NCI-H128 (cell line): ENCODE data around the gene ZNF579.
"Not testable (repeated sequence)": the region's sequence is repeated elsewhere in the genome, so short reads cannot be mapped to it uniquely, and the experiment has no call there.

Experiments used
- DNase-seq: peaks from one replicate; lab custom pipeline; 2025; ENCODE audit not compliant: unreplicated experiment; lab: John Stamatoyannopoulos, UW

ZNF579 gene

DNA sequence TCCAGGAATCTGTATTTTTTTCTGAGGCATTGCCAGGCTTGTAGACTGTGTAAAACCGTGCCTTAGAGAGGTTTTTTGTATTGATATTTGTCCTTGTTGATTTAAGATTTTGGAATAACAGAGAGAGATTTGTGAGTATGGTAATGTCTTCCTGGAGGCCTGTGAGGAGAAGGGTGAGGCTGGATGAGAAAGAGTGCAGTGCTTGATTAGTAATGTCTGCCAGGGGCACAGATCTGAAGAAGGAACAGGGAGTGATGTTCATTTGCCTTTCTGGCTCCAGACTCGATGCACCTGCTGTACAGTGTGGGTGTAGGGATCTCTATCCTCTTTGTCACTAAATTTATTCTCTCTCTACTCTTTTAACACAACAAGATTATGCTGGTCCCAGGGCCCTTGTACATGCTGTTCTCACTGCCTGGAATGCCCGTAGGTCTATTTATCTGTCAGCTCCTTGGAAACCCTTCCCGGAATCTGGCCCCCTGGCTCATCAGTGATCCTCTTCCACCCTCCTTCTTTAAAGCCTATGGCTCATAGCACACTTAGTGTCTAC, 14.4 kb upstream of the ZNF579 start:
- no peak for DNase-seq

DNA sequence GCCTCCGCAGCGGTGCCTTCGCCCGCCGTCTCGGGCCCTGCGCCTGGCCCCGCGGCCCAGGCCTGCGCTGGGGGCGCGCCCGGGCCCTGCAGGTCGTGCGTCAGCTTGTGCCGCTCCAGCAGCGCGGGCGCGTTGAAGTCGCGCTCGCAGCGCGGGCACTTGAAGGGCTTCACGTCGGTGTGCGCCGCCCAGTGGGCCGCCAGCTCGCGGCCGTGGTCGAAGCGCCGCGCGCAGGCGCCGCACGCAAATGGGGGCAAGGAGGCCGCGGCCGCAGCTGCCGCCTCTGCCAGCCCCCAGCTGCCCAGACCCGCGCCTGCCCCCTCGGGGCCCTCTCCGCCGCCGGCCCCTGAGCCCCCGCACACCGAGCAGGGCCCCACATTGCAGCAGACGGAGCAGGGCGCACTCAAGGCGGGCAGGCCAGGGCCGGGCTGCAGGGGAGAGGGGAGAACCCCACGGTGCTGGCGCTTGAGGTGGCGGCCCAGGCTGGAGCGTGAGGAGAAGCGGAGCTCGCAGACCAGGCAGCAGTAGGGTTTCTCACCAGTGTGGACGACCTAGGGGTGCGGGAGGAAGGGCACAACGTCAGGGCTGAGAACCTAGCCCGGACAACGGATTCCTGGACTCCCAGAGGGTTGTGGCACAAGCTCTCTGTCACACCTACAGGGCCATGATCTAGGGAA, 12.6 kb upstream of the ZNF579 start:
- DNase-seq = no peak

GRCh38 chr19:55592391-55593090, 11.9 kb upstream of the ZNF579 start:
- DNase-seq = no peak

DNA sequence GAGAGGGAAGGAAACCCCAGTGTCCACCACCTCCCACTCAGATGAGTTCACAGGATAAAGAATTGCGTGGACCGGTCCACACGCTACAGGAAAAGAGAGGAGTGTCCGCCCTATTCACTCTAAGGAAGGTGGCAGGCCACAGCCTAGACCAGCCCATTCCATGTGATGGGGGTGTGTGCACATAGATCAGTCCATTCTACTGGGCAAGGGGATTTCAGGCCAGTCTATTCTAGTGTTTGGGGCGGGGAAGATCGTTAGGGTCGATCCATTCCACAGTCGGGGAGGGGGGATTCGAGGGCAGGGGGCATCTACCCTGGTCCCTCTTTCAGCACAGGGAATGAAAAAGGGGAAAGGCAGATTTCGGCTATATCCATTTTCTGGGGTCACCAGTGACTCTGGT, 10.9 kb upstream of the ZNF579 start:
- no peak for DNase-seq

DNA sequence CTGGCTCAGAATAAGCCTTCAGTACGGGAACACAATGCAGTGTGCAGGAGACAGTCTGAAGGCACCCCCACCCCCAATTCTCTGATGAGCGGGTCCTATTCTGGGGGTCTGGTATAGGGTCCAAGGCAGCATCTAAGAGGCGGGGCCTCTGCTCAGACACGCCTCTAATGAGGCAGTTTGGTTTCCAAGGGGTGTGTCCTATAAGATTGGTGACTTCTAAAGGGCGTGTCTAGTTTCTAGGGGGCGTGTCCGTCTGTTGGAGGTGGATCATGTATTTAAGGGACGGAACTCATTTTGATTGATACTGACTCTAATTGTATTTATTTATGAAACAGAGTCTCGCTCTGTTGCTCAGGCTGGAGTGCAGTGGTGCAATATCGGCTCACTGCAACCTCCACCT, 10.0 kb upstream of the ZNF579 start:
- no peak for DNase-seq

GRCh38 chr19:55590109-55590508, 9.5 kb upstream of the ZNF579 start:
- DNase-seq = no peak

DNA sequence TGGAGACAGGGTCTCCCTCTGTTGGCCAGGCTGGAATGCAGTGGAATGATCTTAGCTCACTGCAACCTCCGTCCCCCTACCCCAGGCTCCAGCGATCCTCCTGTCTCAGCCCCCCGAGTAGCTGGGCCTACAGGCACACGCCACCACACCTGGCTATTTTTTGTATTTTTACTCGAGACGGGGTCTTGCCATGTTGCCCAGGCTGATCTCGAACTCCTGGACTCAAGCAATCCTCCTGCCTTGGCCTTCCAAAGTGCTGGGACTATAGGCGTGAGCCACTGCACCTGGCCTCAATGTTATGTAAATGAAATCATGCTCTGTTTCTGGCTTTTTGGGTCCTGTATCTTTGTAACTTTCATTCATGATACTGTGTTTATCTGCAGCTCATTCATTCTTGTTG, 8.1 kb upstream of the ZNF579 start:
- no peak for DNase-seq

- DNase-seq = peak; percentile 94
Measured at GRCh38 chr19:55586976-55587668, 6.5 kb upstream of the ZNF579 start.

- peak; percentile 61 for DNase-seq
Measured at GRCh38 chr19:55585658-55586339, 5.2 kb upstream of the ZNF579 start.

DNA sequence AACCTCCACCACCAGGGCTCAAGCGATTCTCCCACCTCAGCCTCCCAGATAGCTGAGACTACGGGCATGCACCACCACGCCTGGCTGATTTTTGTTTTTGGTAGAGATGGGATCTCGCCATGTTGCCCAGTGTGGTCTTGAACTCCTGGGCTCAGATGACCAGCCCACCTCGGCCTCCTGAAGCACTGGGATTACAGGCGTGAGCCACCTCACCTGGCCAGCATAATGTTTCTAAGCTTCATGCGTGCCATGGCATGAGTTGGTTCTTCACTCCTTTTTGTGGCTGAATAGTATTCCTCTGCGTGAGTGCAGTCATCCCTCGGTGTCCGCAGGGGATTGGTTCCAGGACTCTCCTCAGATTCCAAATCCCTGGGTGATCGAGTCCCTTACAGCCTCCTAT, 4.2 kb upstream of the ZNF579 start:
- DNase-seq = no peak

DNA sequence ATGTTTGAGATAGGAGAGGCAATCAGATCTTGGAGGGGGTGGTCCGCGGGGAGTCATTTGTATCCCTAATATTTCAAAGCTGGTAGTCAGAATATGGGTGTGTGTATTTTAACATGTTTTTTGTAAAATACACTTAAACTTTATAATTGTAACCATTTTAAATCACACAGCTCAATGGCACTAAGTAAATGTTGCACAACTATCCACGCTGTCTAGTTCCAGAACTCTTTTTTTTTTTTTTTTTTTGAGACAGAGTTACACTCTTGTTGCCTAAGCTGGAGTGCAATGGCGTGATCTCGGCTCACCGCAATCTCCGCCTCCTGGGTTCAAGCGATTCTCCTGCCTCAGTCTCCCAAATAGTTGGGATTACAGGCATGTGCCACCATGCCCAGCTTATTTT, 3.2 kb upstream of the ZNF579 start:
- DNase-seq = not testable (repeated sequence)

- DNase-seq = not testable (repeated sequence)
Measured at GRCh38 chr19:55582284-55582683, 1.6 kb upstream of the ZNF579 start.

- DNase-seq = no peak
Measured at GRCh38 chr19:55581823-55582223, 1.2 kb upstream of the ZNF579 start.

- DNase-seq = no peak
Measured at GRCh38 chr19:55581145-55581822, 636 bp upstream of the ZNF579 start.

GRCh38 chr19:55579766-55580621, 654 bp downstream of the ZNF579 start:
- no peak for DNase-seq

GRCh38 chr19:55578761-55579747, 1.6 kb downstream of the ZNF579 start:
- DNase-seq = no peak

GRCh38 chr19:55578031-55578760, 2.5 kb downstream of the ZNF579 start:
- no peak for DNase-seq

- no peak for DNase-seq
Measured at GRCh38 chr19:55576746-55577145, 3.9 kb downstream of the ZNF579 start.
